Fibroblast of the conjunctiva (primary cell): Measurements from ENCODE around the gene ZFYVE26.
"Not testable (repeated sequence)": the region's sequence is repeated elsewhere in the genome, so short reads cannot be mapped to it uniquely, and the experiment has no call there.

Source experiments
- DNase-seq: peaks from one replicate; pipeline ENCODE4 v3.0.0-alpha.2; 2010; ENCODE audit warnings: low read depth

The ZFYVE26 gene

DNA sequence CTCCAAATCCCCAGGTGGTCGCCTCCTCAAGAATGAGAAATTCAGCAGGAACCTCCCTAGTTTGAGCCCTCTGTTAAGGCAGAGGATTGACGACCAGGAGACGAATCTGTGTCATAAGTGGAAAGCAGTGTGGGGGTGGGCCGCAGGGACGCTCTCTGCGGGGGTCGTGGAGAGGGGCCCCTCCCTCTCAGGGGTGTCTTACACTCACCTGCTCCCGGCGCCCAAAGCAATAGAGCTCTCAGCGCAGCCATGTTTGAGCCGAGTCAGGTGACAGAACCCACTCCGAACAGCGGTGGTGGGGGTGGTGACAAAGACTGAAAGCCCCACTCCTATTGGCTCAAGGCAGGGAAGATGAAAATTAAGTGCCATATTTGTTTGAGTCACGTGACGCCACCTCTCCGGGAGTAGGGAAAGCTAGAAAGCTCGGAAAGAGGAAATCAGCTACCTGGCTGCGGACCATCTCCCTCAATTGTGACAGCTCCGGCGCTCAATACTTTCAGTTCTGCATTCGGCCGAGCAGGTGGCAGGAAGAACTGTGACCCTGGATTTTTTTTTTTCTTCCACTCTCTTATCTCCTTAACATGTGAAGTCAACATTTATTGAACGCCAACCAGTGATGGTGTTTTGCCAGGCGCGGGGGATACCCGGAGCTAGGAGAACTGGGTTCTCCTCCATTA lies at the start of gene ZFYVE26:
Gene ZFYVE26, minus strand, starts transcription at position 265 of the 677 bp plus-strand sequence. CDS start 627 bp downstream, outside the sequence.
- peak; percentile 91 for DNase-seq

DNA sequence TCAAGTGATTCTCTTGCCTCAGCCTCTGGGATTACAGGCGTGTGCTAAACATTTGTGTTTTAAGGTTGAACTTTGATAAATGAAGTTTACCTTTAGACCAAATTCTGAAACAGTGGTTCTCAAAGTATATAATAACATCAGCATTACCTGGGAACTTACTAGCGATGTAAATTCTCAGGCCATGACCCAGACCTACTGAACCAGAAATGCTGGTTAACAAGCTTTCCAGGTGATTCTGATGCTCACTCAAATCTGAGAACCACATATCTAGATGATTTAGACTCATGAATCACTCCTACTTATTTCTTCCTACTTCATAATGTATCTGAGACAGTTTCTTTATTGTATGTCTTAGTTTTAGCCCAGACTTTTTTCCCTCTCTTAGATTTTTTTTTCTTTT lies 46.8 kb upstream of the ZFYVE26 start:
- DNase-seq = no peak

DNA sequence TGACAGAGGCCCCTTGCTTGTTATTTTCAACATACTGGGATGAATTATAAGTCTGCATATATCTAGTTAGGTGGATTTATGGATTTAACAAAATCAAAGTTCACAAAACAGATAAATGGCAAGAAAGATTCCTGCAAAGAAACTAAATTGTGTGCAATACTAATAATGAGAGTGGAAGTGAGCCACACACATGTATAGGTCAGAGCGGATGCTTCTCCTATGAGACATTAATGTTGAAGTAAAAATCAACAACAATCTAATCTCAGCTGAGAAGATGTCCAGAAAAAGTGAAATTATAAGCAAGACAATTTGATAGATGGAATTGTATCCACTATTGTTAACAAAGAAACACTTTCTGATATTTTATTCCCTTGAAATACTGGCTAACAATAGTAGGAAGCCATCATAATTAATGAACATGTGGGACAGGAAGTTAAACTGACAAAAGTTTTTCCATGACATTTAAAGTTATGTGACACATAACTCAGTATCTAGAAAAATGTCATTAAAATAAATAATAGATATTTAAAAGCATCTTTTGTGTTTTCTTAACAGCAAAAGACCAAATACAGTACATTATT lies 42.9 kb upstream of the ZFYVE26 start:
- DNase-seq = no peak

- no peak for DNase-seq
These were observed 41.5 kb upstream of the ZFYVE26 start for GRCh38 chr14:67857778-67858350.

DNA sequence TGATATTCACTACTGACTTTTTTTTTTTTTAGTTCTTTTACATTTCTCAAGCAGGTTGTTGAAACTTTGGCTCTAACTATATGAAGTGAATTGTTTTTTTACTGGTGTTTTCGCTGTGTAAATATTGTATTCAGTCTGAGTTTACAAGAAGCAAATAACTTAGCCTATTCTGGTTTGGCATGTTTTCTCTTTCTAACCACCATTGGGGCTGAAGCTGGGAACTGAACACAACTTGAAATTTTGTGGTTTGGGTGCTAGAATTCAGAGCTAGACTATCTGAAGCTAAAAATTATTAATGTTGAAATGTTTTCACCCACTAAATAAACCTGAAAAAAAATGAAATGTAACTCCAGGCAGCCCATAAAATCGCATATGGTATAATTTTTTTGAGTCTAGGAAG lies 40.4 kb upstream of the ZFYVE26 start:
- DNase-seq = no peak

DNA sequence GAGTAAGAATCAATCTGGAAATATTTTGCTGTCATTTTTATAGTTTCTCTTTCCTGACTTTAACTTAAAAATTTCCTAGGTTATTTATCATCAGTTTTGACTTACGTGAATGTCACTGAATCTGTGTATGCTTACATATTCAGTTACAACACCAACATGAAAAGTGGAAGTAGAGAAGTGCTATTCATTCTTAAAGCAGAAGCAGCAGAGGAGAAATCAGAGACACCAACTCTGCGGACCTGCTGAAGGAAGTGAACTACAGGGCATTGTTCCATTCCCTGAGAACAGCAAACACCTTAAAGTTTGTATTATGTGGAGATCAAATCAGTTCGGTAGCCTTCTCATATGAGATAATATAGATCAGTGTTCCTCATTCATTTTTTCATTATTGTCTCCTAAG lies 37.3 kb upstream of the ZFYVE26 start:
- no peak for DNase-seq

DNA sequence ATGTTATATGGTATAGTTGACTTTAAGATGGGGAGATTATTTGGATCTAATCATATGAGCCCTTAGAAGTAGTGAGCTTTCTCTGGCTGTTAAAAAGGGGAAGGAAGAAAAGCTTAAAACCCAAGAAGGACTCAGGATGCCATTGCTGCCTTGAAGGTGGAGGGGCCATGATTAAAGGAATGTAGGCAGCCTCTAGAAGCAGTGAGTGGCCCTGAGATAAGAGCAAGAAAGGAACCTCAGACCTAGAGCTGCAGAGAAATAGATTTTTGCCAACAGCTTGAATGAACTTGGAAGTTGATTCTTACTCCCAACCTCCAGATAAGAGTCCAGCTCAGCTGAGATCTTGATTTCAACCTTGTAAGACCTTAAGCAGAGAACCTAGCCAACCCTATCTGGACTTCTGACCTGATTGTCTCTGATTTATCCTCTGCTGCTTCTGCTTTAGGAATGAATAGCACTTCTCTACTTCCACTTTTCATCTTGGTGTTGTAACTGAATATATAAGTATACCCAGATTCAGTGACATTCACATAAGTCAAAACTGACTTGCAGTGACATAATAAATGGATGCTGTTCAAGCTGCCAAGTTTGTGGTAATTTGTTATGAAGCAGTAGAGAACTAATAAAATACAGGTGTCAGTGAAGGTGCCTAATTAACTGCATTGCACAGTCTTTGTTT lies 36.7 kb upstream of the ZFYVE26 start:
- DNase-seq = no peak

DNA sequence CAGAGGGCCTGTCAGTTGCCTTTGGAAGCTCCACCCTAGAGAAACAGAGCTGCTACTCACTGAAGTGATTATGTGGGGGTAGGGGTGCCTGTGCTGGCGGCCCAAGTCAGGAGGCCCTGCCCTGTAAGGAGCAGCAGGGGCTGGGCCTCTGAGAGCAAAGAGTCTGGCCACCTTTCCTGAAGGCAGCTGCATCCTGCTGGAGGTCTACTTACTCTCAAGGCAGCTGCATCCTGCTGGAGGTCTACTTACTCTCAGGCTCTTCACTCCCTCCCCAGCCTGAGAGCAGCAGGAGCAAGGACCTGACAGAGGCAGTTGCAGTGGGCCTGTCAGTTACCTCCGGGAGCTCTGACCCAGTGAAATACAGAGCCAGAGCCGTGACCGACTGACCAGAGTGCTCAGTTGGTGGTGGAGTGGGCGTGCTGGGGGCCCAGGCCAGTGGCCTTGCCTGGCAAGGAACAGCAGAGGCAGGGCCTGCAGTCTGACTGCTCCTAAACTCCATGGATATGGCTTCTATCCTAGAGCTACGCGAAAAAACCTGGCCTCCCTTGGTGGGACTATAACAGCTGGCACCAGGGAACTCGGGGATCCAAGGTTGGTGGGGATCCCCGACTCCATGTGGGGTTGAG lies 35.5 kb upstream of the ZFYVE26 start:
- no peak for DNase-seq

DNA sequence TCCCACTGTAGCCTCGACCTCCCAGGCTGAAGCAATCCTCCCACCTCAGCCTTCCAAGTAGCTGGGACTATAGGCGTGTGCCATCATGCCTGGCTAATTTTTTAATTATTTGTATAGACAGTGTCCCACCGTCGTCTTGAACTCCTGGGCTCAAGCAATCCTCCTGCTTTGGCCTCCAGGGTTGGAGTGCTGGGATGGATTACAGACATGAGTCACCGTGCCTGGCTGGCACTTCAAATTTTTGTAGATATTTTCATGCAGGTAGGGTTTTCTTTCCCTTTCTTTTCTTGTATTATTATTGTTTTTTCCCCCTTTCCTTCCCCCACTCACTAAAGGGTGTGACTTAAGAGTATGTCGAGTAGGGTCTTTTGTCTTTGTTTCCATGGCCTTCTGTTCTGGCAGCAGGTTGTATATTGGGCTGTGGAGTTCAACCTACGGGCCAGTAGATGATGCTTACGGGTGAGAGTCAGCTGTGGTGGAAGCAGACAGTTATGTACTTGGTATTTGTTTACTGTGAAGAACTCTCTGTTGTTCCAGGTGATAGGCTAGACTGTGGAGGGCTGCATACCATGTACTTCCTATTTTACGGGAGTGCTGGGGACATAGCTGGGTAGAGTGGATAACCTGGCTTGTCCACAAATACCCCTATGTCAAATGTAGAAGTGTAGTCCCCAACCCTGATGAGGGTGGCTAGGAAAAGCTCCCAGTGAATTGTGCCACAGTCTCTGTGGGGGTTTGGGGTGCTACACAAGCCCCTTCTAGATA lies 33.9 kb upstream of the ZFYVE26 start:
- DNase-seq = no peak

GRCh38 chr14:67846029-67846610 lies 29.7 kb upstream of the ZFYVE26 start:
- no peak for DNase-seq

GRCh38 chr14:67837011-67837624 lies 20.7 kb upstream of the ZFYVE26 start:
- DNase-seq = peak; percentile 66

GRCh38 chr14:67835596-67835995 lies 19.2 kb upstream of the ZFYVE26 start:
- no peak for DNase-seq

DNA sequence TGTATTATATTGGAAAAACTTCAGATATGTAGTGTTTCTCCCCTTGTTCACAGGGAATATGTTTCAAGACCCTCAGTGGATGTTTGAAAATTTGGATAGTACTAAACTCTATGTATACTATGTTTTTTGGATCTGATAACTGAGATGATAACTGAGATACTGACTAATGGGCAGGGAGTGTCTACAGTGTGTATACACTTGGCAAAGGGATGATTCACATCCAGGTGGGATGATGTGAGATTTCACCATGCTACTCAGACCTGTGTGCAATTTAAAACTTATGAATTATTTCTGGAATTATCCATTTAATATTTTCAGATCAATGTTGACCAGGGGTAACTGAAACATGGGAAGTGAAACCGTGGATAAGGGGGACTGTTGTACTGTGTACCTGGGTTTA lies 17.0 kb upstream of the ZFYVE26 start:
- no peak for DNase-seq

DNA sequence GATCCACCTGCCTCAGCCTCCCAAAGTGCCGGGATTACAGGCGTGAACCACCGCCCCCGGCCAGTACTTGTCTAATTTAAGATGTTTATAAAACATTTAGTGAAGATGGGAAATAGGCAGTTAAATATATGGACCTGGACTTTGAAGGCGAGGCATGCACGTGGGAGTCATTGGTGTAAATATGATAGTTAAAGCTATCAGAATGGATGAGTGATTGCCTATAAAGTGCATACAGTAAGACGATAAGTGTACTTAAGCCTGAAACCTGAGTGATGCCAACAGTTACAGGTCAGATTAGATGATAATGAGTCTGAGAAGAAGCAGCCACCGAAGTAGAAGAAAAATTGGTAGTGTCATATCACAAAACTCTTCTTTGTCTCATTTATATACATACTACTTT lies 14.7 kb upstream of the ZFYVE26 start:
- no peak for DNase-seq

- DNase-seq = no peak
These were observed 4.7 kb upstream of the ZFYVE26 start for GRCh38 chr14:67821121-67821520.

- no peak for DNase-seq
These were observed 4.1 kb upstream of the ZFYVE26 start for GRCh38 chr14:67820428-67820971.

DNA sequence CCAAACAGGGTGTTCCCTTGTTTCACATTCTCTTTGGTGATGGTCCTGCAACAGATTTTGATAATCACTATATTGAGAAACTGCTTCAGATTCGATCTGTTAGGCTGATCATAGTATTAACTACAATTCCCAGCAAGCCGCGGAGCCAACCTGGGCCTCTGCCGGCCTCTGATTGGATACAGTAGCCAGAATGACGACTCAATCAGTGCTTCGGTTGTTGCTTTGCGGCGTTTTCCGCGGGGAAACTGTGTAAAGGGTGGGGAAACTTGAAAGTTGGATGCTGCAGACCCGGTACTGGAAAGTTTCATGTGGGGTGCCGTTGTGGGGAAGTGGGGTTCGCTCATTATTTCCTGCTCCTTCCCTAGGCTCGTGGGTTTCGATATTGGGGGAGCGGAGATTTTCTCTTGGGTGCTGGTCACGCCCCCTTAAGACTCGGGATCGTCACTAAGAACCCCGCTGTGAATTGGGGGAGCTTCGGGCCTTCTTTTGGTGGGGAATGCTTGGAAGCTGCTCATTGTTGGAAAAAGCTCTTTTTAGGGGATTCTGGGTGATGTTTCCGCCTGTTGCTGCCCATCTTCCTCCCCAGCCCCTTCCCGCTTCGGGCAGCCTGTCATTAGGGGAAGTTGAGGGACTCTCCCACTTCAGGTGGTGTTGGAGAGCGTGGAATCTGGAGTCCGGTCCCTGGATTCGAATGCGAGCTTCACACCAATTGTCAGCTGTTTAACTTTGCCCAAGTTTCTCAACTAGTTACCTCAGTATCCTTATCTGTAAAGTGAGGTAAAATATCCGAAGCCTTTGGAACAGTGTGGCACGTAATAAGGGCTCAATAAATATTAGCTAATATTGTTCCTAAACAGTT lies 3.4 kb upstream of the ZFYVE26 start, which contains the start of gene RAD51B:
Gene RAD51B, plus strand, starts transcription at position 217 of the 859 bp plus-strand sequence.
- DNase-seq = peak; percentile 52

- DNase-seq = not testable (repeated sequence)
These were observed 2.1 kb upstream of the ZFYVE26 start for GRCh38 chr14:67818476-67818875.

- DNase-seq = no peak
These were observed 1.5 kb upstream of the ZFYVE26 start for GRCh38 chr14:67817750-67818438.
